MCF 10A (cell line): ENCODE data around the gene CHERP. TPM values are rescaled to one million over a fixed set of nuclear protein-coding genes. Genes with fewer than 3 reads are reported as not detected.

Experiments
- BruUV-seq: library from RNA; stranded (reverse); fragments of 400-500 nt; replicated peaks from 2 replicates; lab custom pipeline; 2021; lab: Mats Ljungman, UMichigan
- CTCF ChIA-PET: fragments of 300-600 bp; sonication (Branson Sonifier 250); formaldehyde crosslinking; extraction: SDS; loops from one replicate; lab custom pipeline; 2021; ENCODE audit warnings: antibody characterized with exemption, inconsistent platforms; lab: Yijun Ruan, JAX
- POLR2A ChIA-PET: fragments of 300-600, 350-650 bp; sonication (Branson Sonifier 250); formaldehyde crosslinking; extraction: SDS; loops from one replicate; lab custom pipeline; 2020; ENCODE audit warnings: antibody characterized with exemption, inconsistent platforms; lab: Yijun Ruan, JAX
- DNase-seq: peaks from one replicate; pipeline ENCODE4 v3.0.0-alpha.2; 2018; ENCODE audit not compliant: unreplicated experiment
- H3K27ac Mint-ChIP-seq: one replicate; pipeline ENCODE4 v1.8.0; 2022; ENCODE audit warnings: mild to moderate bottlenecking, low read depth, mixed read lengths; ENCODE audit not compliant: unreplicated experiment
- H3K27me3 Mint-ChIP-seq: one replicate; pipeline ENCODE4 v1.8.0; 2022; ENCODE audit warnings: mixed read lengths; ENCODE audit not compliant: insufficient read depth, unreplicated experiment
- H3K36me3 Mint-ChIP-seq: one replicate; pipeline ENCODE4 v1.8.0; 2022; ENCODE audit warnings: mild to moderate bottlenecking, moderate library complexity, mixed read lengths; ENCODE audit not compliant: insufficient read depth, unreplicated experiment
- H3K4me1 Mint-ChIP-seq: one replicate; pipeline ENCODE4 v1.8.0; 2022; ENCODE audit warnings: mixed read lengths; ENCODE audit not compliant: insufficient read depth, unreplicated experiment
- H3K4me3 Mint-ChIP-seq: one replicate; pipeline ENCODE4 v1.8.0; 2022; ENCODE audit warnings: mild to moderate bottlenecking, moderate library complexity, mixed read lengths; ENCODE audit not compliant: unreplicated experiment
- H3K9me3 Mint-ChIP-seq: one replicate; pipeline ENCODE4 v1.8.0; 2022; ENCODE audit warnings: mixed read lengths; ENCODE audit not compliant: unreplicated experiment
- CTCF ChIP-seq: fragments of 200-600 bp; IDR thresholded peaks from one replicate; pipeline ENCODE4 v1.8.0; 2022; ENCODE audit warnings: antibody characterized with exemption, mild to moderate bottlenecking; ENCODE audit not compliant: unreplicated experiment
- intact Hi-C: fragments of 100-400 bp; cut with micrococcal nuclease; formaldehyde crosslinking; loops from 2 replicates; pipeline ENCODE4 v1.14.1; 2022
- total RNA-seq: library from RNA; stranded (reverse); gene quantifications from 2 replicates; pipeline ENCODE4 v1.2.3, GENCODE V29; 2022

CHERP gene
- total RNA-seq, 1 experiment from 2014 or later = 51.6 TPM

GRCh38 chr19:16584248-16585093, 42.2 kb upstream of the CHERP start:
- Mint-ChIP-seq H3K4me3 (peak overlapping the region; percentile 47), H3K4me1 (peaks cover 39% of the 10 kb centered on the region)
- POLR2A ChIA-PET = interaction anchor here (0.8 to 2.1 kb wide), 9 partner anchors 12 to 76 kb away, joined by 3 to 18 read pairs (median 5); partner anchors contain the start of genes MED26, SLC35E1 and TMEM38A

GRCh38 chr19:16582486-16583261, 40.4 kb upstream of the CHERP start:
- Mint-ChIP-seq H3K9me3 (no peaks in the 10 kb centered on the region), H3K36me3 (peaks cover 27% of the 10 kb centered on the region), H3K4me3 (no peak overlapping the region), H3K4me1 (peaks cover 42% of the 10 kb centered on the region), H3K27me3 (no peaks in the 10 kb centered on the region), H3K27ac (peak overlapping the region; percentile 73)
- intact Hi-C loops = no loop called here
- ChIA-PET CTCF (interaction anchor here (0.6 to 1.3 kb wide), 4 partner anchors 10 to 89 kb away, joined by 3 to 6 read pairs (median 4); partner anchors contain the start of gene MED26), POLR2A (interaction anchor here (0.9 to 4.0 kb wide), 9 partner anchors 9 to 120 kb away, joined by 3 to 51 read pairs (median 3); partner anchors contain the start of genes MED26, SLC35E1 and SMIM7)
- no peak for DNase-seq
- BruUV-seq = no TSS peak
- TF ChIP-seq CTCF = no peak

More at GRCh38 chr19:16584248-16585093, 42.2 kb upstream of the CHERP start:
- intact Hi-C loops = no loop called here
- peaks cover 11% of the 10 kb centered on the region for H3K36me3 Mint-ChIP-seq
- BruUV-seq = no TSS peak
- CTCF ChIA-PET = interaction anchor here (1.0 to 1.2 kb wide), 3 partner anchors 16 to 24 kb away, joined by 3 to 5 read pairs (median 3); no protein-coding TSS in a partner anchor
- H3K27me3 Mint-ChIP-seq = no peaks in the 10 kb centered on the region
- no peaks in the 10 kb centered on the region for H3K9me3 Mint-ChIP-seq
- DNase-seq = peak; percentile 84
- peak overlapping the region; percentile 78 for H3K27ac Mint-ChIP-seq
- no peak for TF ChIP-seq CTCF

- BruUV-seq = no TSS peak
- no peaks in the 10 kb centered on the region for H3K27me3 Mint-ChIP-seq
Observed at GRCh38 chr19:16581971-16582343, 39.7 kb upstream of the CHERP start.

More at GRCh38 chr19:16581971-16582343, 39.7 kb upstream of the CHERP start:
- Mint-ChIP-seq H3K27ac (peak overlapping the region; percentile 73), H3K4me1 (peaks cover 42% of the 10 kb centered on the region), H3K4me3 (peak overlapping the region; percentile 38), H3K9me3 (no peaks in the 10 kb centered on the region), H3K36me3 (peaks cover 29% of the 10 kb centered on the region)
- intact Hi-C loops = no loop called here
- DNase-seq = peak; percentile 78
- CTCF ChIA-PET = interaction anchor here (0.8 to 1.3 kb wide), 4 partner anchors 9 to 88 kb away, joined by 3 to 6 read pairs (median 4); partner anchors contain the start of genes MED26 and SLC35E1
- POLR2A ChIA-PET = interaction anchor here (0.9 to 4.0 kb wide), 9 partner anchors 10 to 120 kb away, joined by 3 to 51 read pairs (median 3); partner anchors contain the start of genes MED26, SLC35E1 and SMIM7
- no peak for TF ChIP-seq CTCF
